Peyer's patch (tissue), 4 donors: ENCODE results near the gene REV3L. TPM values are rescaled to one million over a fixed set of nuclear protein-coding genes. Genes with fewer than 3 reads are reported as not detected.
"Not testable (repeated sequence)": the region's sequence is repeated elsewhere in the genome, so short reads cannot be mapped to it uniquely, and the experiment has no call there.

Experiments used
- DNase-seq, 3 donors: peaks; one replicate each; pipeline ENCODE4 v3.0.0-alpha.2; 2017 to 2019
- H3K27ac ChIP-seq, 4 donors: fragments of 200-600 bp; sonication (generic); one replicate each; pipeline ENCODE4 v1.5.1; 2016 to 2019
- H3K27me3 ChIP-seq, 2 donors: fragments of 200-600 bp; sonication (generic); one replicate each; pipeline ENCODE4 v1.5.1; 2019
- H3K36me3 ChIP-seq, 3 donors: fragments of 200-600 bp; sonication (generic); one replicate each; pipeline ENCODE4 v1.5.1; 2016 to 2019
- H3K4me1 ChIP-seq, 4 donors: fragments of 200-600 bp; sonication (generic); one replicate each; pipeline ENCODE4 v1.5.1; 2016 to 2019
- H3K4me3 ChIP-seq, 4 donors: fragments of 200-600 bp; sonication (generic); 1 replicate in 3 of 4; 2 replicates in 1 of 4; pipeline ENCODE4 v1.5.1; 2016 to 2019; ENCODE audit warnings: mild to moderate bottlenecking in 1 of 4
- H3K9me3 ChIP-seq, 4 donors: fragments of 200-600 bp; sonication (generic); one replicate each; pipeline ENCODE4 v1.5.1; 2016 to 2019; ENCODE audit warnings: mild to moderate bottlenecking in 1 of 4
- CTCF ChIP-seq, 6 experiments: fragments of 450-650 bp in 4 of 6; fragments of 200-600 bp in 2 of 6; sonication (generic) in 1 of 6; IDR thresholded peaks; one replicate each; pipeline ENCODE4 v1.5.1; 2017 to 2019; ENCODE audit warnings: antibody characterized with exemption in 6 of 6, mild to moderate bottlenecking in 3 of 6, moderate library complexity in 1 of 6
- POLR2A ChIP-seq, 2 donors: fragments of 450-650 bp; IDR thresholded peaks; one replicate each; pipeline ENCODE4 v1.5.1; 2017; ENCODE audit warnings: antibody characterized with exemption in 2 of 2, mild to moderate bottlenecking in 2 of 2, moderate library complexity in 2 of 2
- total RNA-seq, 4 donors: library from RNA; depleted of rRNA; stranded (reverse); fragments of >200 nt; gene quantifications; one replicate each; pipeline ENCODE4 v1.1.0, GENCODE V29; 2016

The REV3L gene
- total RNA-seq, 4 donors from 2014 or later: 20.5 to 50.3 (median 38.0) TPM

GRCh38 chr6:111478064-111478476 is 4.9 kb downstream of the REV3L start:
- Histone ChIP-seq H3K27ac (no peak overlapping the region), H3K4me3 (no peak overlapping the region), H3K4me1 (peaks cover 0 to 14% (median 0%) of the 10 kb centered on the region in 4 donors)

GRCh38 chr6:111477481-111477938 is 5.5 kb downstream of the REV3L start:
- TF ChIP-seq CTCF (IDR thresholded peaks at IDR 0.05) (no peak), POLR2A (IDR thresholded peaks at IDR 0.05) (no peak)
- DNase-seq: no peak
- peaks cover 0 to 14% (median 0%) of the 10 kb centered on the region in 4 donors for H3K4me1 ChIP-seq

More at GRCh38 chr6:111478064-111478476, 4.9 kb downstream of the REV3L start:
- no peak for DNase-seq
- Histone ChIP-seq H3K9me3 (no peaks in the 10 kb centered on the region), H3K36me3 (no peaks in the 10 kb centered on the region), H3K27me3 (no peaks in the 10 kb centered on the region)
- TF ChIP-seq CTCF (IDR thresholded peaks at IDR 0.05) (no peak), POLR2A (IDR thresholded peaks at IDR 0.05) (no peak)

GRCh38 chr6:111476061-111476460 is 7.0 kb downstream of the REV3L start:
- H3K27ac ChIP-seq, H3K4me1 ChIP-seq, DNase-seq, H3K9me3 ChIP-seq, H3K4me3 ChIP-seq, H3K36me3 ChIP-seq, H3K27me3 ChIP-seq: not testable (repeated sequence)

More at GRCh38 chr6:111477481-111477938, 5.5 kb downstream of the REV3L start:
- Histone ChIP-seq H3K27ac (no peak overlapping the region), H3K4me3 (no peak overlapping the region), H3K27me3 (no peaks in the 10 kb centered on the region), H3K36me3 (no peaks in the 10 kb centered on the region), H3K9me3 (no peaks in the 10 kb centered on the region)

GRCh38 chr6:111474771-111475170 is 8.2 kb downstream of the REV3L start:
- TF ChIP-seq POLR2A (IDR thresholded peaks at IDR 0.05) (no peak), CTCF (IDR thresholded peaks at IDR 0.05) (no peak)
- DNase-seq: no peak
- H3K4me1 ChIP-seq: peaks cover 0 to 5% (median 0%) of the 10 kb centered on the region in 4 donors
- no peaks in the 10 kb centered on the region for H3K36me3 ChIP-seq
- no peak overlapping the region for H3K4me3 ChIP-seq
- no peaks in the 10 kb centered on the region for H3K9me3 ChIP-seq
- H3K27me3 ChIP-seq: no peaks in the 10 kb centered on the region
- H3K27ac ChIP-seq: no peak overlapping the region

GRCh38 chr6:111474106-111474505 is 8.9 kb downstream of the REV3L start:
- peaks cover 0 to 5% (median 0%) of the 10 kb centered on the region in 4 donors for H3K4me1 ChIP-seq
- no peak for DNase-seq

GRCh38 chr6:111472933-111473435 is 10.0 kb downstream of the REV3L start:
- Histone ChIP-seq H3K27ac (no peak overlapping the region), H3K36me3 (no peaks in the 10 kb centered on the region), H3K9me3 (no peaks in the 10 kb centered on the region), H3K4me1 (no peaks in the 10 kb centered on the region), H3K4me3 (no peak overlapping the region), H3K27me3 (no peaks in the 10 kb centered on the region)
- TF ChIP-seq POLR2A (IDR thresholded peaks at IDR 0.05) (no peak), CTCF (IDR thresholded peaks at IDR 0.05) (no peak)
- DNase-seq: no peak

More at GRCh38 chr6:111474106-111474505, 8.9 kb downstream of the REV3L start:
- Histone ChIP-seq H3K27me3 (no peaks in the 10 kb centered on the region), H3K4me3 (no peak overlapping the region), H3K9me3 (no peaks in the 10 kb centered on the region), H3K27ac (no peak overlapping the region), H3K36me3 (no peaks in the 10 kb centered on the region)
- no peak for TF ChIP-seq POLR2A (IDR thresholded peaks at IDR 0.05)
- no peak for TF ChIP-seq CTCF (IDR thresholded peaks at IDR 0.05)
